Hepatocyte (in vitro differentiated cells): ENCODE measurements around the gene RPH3AL. TPM values are rescaled to one million over a fixed set of nuclear protein-coding genes. Genes with fewer than 3 reads are reported as not detected.

Experiments used
- DNase-seq: peaks from one replicate; pipeline ENCODE4 v3.0.0-alpha.2; 2016; ENCODE audit warnings: low spot score
- H2AFZ ChIP-seq: fragments of 200-600 bp; sonication (generic); 2 replicates; pipeline ENCODE4 v1.6.0; 2016; ENCODE audit warnings: antibody characterized with exemption, mild to moderate bottlenecking
- H3K27ac ChIP-seq: fragments of 200-600 bp; sonication (generic); 2 replicates; pipeline ENCODE4 v1.5.1; 2016; ENCODE audit warnings: mild to moderate bottlenecking
- H3K27me3 ChIP-seq: fragments of 200-600 bp; sonication (generic); 2 replicates; pipeline ENCODE4 v1.6.1; 2016
- H3K36me3 ChIP-seq: fragments of 200-600 bp; sonication (generic); replicated peaks from 2 replicates; pipeline ENCODE4 v1.5.1; 2016; ENCODE audit warnings: low read depth; ENCODE audit not compliant: insufficient read depth
- H3K4me1 ChIP-seq: fragments of 200-600 bp; sonication (generic); 2 replicates; pipeline ENCODE4 v1.5.1; 2016; ENCODE audit warnings: mild to moderate bottlenecking, moderate library complexity; ENCODE audit not compliant: insufficient read depth
- H3K4me2 ChIP-seq: fragments of 200-600 bp; sonication (generic); 2 replicates; pipeline ENCODE4 v1.6.0; 2016
- H3K4me3 ChIP-seq: fragments of 200-600 bp; sonication (generic); 2 replicates; pipeline ENCODE4 v1.5.1; 2016; ENCODE audit warnings: mild to moderate bottlenecking
- H3K79me2 ChIP-seq: fragments of 200-600 bp; sonication (generic); 2 replicates; pipeline ENCODE4 v1.6.0; 2017; ENCODE audit warnings: mild to moderate bottlenecking
- H3K9me2 ChIP-seq: fragments of 200-600 bp; sonication (generic); replicated peaks from 2 replicates; pipeline ENCODE4 v1.6.0; 2017; ENCODE audit warnings: mild to moderate bottlenecking; ENCODE audit not compliant: insufficient read depth
- H3K9me3 ChIP-seq: fragments of 200-600 bp; sonication (generic); 2 replicates; pipeline ENCODE4 v1.5.1; 2016; ENCODE audit warnings: low read depth, mild to moderate bottlenecking
- H4K20me1 ChIP-seq: fragments of 200-600 bp; sonication (generic); 2 replicates; pipeline ENCODE4 v1.6.0; 2016; ENCODE audit warnings: mild to moderate bottlenecking; ENCODE audit not compliant: insufficient read depth, poor library complexity, severe bottlenecking
- EZH2 ChIP-seq: fragments of 200-600 bp; sonication (generic); IDR thresholded peaks from 2 replicates; pipeline ENCODE4 v1.6.1; 2016; ENCODE audit warnings: antibody characterized with exemption, mild to moderate bottlenecking, borderline replicate concordance
- EZH2phosphoT487 ChIP-seq: fragments of 200-600 bp; sonication (generic); IDR thresholded peaks from one replicate; pipeline ENCODE4 v1.6.1; 2018; ENCODE audit warnings: antibody characterized with exemption, mild to moderate bottlenecking, low read depth, moderate library complexity; ENCODE audit not compliant: unreplicated experiment, severe bottlenecking
- WGBS: methylation state at CpG from one replicate; pipeline ENCODE4 v1.1.6; 2016; ENCODE audit warnings: low lambda C conversion rate; ENCODE audit errors: missing lambda C conversion rate; 5-methylcytosine and 5-hydroxymethylcytosine counted together
- polyA plus RNA-seq: library from polyadenylated mRNA; unstranded; fragments of >200 nt; fragmentation: Nextera tagmentation; extraction: Ambion mirVana; gene quantifications from 2 replicates; pipeline ENCODE4 v1.2.1, GENCODE V29; 2016
- total RNA-seq: library from RNA; depleted of rRNA; stranded (reverse); fragments of >200 nt; gene quantifications from 2 replicates; pipeline ENCODE4 v1.2.3, GENCODE V29; 2014
- TF ChIP-seq, protein P1 (sequence below): fragments of 200-600 bp; sonication (generic); IDR thresholded peaks from 2 replicates; pipeline ENCODE4 v1.5.1; 2016; ENCODE audit warnings: antibody characterized with exemption, mild to moderate bottlenecking; ENCODE audit not compliant: poor library complexity

RPH3AL gene
- total and polyA plus RNA-seq, 2 experiments from 2014 or later: 7.0 to 7.6 TPM

DNA sequence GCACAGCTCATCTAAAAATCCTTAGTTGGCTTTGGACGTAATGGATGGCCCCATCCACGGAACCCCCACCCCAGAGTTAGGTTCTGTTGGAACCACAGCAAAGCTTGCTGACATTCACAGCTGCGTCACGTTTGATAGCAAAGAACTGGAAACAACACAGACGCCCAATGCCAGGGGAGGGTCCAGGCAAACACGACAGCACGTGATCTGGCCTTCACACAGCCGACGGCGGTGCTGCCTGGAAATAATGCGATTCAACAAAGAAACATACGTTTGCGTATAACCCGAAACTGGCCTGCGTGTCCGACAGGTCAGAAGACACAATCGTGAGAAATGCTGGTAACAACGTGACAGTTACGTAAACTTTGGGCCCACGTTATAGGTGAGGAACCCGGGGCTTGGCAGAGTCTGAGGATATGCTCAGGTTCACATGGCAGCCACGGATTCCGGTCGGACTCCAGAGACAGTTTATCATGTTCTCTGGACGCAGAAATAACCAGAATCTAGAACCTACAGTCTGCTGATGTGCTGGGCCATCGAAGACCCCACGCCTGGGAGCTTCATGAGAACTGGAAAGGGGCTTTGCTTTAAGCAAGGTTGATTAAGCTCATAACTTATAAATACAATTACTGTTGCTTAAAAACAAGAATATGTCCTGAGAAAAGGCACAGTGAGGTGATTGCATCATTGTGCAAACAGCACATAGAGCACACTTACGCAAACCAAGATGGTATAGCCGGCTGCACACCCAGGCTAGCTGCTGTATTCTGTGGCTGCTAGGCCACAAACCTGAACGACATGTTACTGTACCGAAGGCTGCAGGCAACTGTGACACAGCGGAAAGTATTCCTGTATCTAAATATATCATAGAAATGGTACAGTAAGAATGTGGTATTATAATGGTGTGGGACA is 70.4 kb downstream of the RPH3AL start:
- Histone ChIP-seq H3K36me3 (no peaks in the 10 kb centered on the region), H3K4me2 (no peak overlapping the region), H3K27me3 (no peaks in the 10 kb centered on the region), H3K9me3 (no peaks in the 10 kb centered on the region), H3K27ac (no peak overlapping the region), H4K20me1 (no peaks in the 10 kb centered on the region), H3K9me2 (no peaks in the 10 kb centered on the region), H3K4me1 (no peaks in the 10 kb centered on the region), H3K4me3 (no peak overlapping the region), H3K79me2 (no peaks in the 10 kb centered on the region), H2AFZ (no peak overlapping the region)
- TF ChIP-seq, protein P1, sequence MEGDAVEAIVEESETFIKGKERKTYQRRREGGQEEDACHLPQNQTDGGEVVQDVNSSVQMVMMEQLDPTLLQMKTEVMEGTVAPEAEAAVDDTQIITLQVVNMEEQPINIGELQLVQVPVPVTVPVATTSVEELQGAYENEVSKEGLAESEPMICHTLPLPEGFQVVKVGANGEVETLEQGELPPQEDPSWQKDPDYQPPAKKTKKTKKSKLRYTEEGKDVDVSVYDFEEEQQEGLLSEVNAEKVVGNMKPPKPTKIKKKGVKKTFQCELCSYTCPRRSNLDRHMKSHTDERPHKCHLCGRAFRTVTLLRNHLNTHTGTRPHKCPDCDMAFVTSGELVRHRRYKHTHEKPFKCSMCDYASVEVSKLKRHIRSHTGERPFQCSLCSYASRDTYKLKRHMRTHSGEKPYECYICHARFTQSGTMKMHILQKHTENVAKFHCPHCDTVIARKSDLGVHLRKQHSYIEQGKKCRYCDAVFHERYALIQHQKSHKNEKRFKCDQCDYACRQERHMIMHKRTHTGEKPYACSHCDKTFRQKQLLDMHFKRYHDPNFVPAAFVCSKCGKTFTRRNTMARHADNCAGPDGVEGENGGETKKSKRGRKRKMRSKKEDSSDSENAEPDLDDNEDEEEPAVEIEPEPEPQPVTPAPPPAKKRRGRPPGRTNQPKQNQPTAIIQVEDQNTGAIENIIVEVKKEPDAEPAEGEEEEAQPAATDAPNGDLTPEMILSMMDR: no peak
- TF ChIP-seq EZH2phosphoT487 (no peak), EZH2 (no peak)
- no peak for DNase-seq
- 88% methylated on average over 32 of the region's 32 CpGs for WGBS

DNA sequence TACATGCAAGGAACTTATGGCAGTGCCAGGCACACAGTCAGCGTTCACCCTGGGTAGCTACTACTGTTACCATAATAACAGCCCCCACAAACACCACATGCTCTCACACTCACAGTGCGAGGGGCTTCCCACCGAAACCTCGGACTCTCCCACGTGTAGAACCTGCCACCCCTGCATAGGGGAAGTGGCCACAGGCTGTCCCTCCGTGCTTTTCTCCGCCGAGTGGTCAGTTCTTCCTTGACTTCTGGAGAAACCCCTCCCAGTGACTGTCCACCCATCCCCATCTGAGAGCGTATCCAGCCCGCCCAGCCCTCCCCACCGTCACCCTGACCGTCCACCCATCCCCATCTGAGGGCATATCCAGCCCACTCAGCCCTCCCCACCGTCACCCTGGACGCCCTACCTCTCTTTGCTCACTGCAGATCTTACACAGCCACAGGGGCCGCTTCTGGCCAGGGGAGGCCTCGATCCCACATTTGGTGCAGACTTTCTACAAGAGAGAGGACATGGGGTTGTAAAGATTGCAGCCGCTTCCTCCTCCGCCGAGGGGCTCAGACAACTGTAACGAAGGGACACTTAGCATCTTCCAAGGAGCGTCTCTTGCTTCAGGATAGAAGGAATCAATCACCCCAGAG is 71.1 kb downstream of the RPH3AL start:
- no peaks in the 10 kb centered on the region for H4K20me1 ChIP-seq
- H3K9me2 ChIP-seq: no peaks in the 10 kb centered on the region
- WGBS: 90% methylated on average over 17 of the region's 21 CpGs
- no peaks in the 10 kb centered on the region for H3K36me3 ChIP-seq
- H3K27ac ChIP-seq: no peak overlapping the region
- no peak overlapping the region for H3K4me2 ChIP-seq
- TF ChIP-seq, protein P1: no peak
- TF ChIP-seq EZH2phosphoT487 (no peak), EZH2 (no peak)
- no peak for DNase-seq
- no peaks in the 10 kb centered on the region for H3K27me3 ChIP-seq
- no peak overlapping the region for H3K4me3 ChIP-seq
- no peaks in the 10 kb centered on the region for H3K4me1 ChIP-seq
- no peaks in the 10 kb centered on the region for H3K79me2 ChIP-seq
- no peak overlapping the region for H2AFZ ChIP-seq
- no peaks in the 10 kb centered on the region for H3K9me3 ChIP-seq

DNA sequence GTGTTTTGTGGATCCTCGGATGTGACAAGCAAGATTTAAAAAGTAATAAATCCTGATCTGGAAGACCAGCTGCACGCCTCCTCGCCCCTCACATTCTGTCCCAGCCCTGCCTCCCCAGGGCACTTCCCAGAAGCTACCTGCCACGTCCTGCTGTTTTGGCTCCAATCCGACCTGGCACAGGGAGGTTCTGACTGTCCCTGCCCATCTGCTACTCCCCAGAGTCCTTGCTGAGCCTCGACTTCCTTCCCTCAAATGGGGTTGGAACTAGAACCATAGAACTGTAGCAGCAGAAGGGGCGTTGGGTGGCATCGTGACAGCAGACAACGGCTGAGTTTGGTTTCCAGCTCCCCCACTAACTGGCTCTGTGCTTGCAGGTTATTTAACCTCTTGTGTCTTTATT is 71.7 kb downstream of the RPH3AL start:
- no peaks in the 10 kb centered on the region for H3K36me3 ChIP-seq
- H3K79me2 ChIP-seq: no peaks in the 10 kb centered on the region
- no peak overlapping the region for H3K4me3 ChIP-seq
- H3K27ac ChIP-seq: no peak overlapping the region
- 90% methylated on average over 9 of the region's 9 CpGs for WGBS
- no peaks in the 10 kb centered on the region for H3K4me1 ChIP-seq
- H3K9me3 ChIP-seq: no peaks in the 10 kb centered on the region
- H3K27me3 ChIP-seq: no peaks in the 10 kb centered on the region
- no peaks in the 10 kb centered on the region for H3K9me2 ChIP-seq
- no peak for DNase-seq
- H3K4me2 ChIP-seq: no peak overlapping the region
- TF ChIP-seq, protein P1: no peak
- TF ChIP-seq EZH2phosphoT487 (no peak), EZH2 (no peak)
- H2AFZ ChIP-seq: no peak overlapping the region
- no peaks in the 10 kb centered on the region for H4K20me1 ChIP-seq
